ENCODE data around the gene GPR55.

- TF ChIP-seq CTCF (IDR thresholded peaks at IDR 0.05) (no peak), POLR2A (IDR thresholded peaks at IDR 0.05) (no peak)
Measured at GRCh38 chr2:230901006-230901405, 24.0 kb downstream of the GPR55 start.
